Nucleus accumbens (tissue), 56 donors: Measurements from ENCODE around the gene MYO1D.
A peak's percentile ranks its signal among the peaks of the same experiment; 100 is the strongest.

Experiments
- DNase-seq, 56 donors: peaks; one replicate each; lab custom pipeline; 2025; lab: John Stamatoyannopoulos, UW

MYO1D gene

GRCh38 chr17:32786169-32786568, 90.8 kb downstream of the MYO1D start:
- no peak for DNase-seq

- DNase-seq: no peak
Observed at GRCh38 chr17:32784113-32784512, 92.8 kb downstream of the MYO1D start.

- DNase-seq: no peak
Observed at GRCh38 chr17:32783602-32784001, 93.3 kb downstream of the MYO1D start.

- no peak for DNase-seq
Observed at GRCh38 chr17:32780721-32781120, 96.2 kb downstream of the MYO1D start.

- DNase-seq: no peak
Observed at GRCh38 chr17:32777922-32778321, 99.0 kb downstream of the MYO1D start.

- no peak for DNase-seq
Observed at GRCh38 chr17:32777436-32777835, 99.5 kb downstream of the MYO1D start.

- DNase-seq: no peak
Observed at GRCh38 chr17:32774695-32775084, 102.2 kb downstream of the MYO1D start.

- DNase-seq: no peak
Observed at GRCh38 chr17:32773856-32774694, 102.8 kb downstream of the MYO1D start.

- DNase-seq: no peak
Observed at GRCh38 chr17:32772453-32773025, 104.4 kb downstream of the MYO1D start.

GRCh38 chr17:32771396-32771795, 105.5 kb downstream of the MYO1D start:
- no peak for DNase-seq

GRCh38 chr17:32769846-32770245, 107.1 kb downstream of the MYO1D start:
- no peak for DNase-seq

- DNase-seq: no peak
Observed at GRCh38 chr17:32763855-32764439, 113.0 kb downstream of the MYO1D start.

GRCh38 chr17:32759476-32759875, 117.4 kb downstream of the MYO1D start:
- DNase-seq: no peak

- no peak for DNase-seq
Observed at GRCh38 chr17:32757963-32758362, 119.0 kb downstream of the MYO1D start.

GRCh38 chr17:32756696-32757095, 120.2 kb downstream of the MYO1D start:
- DNase-seq: no peak

- peak in 20 of 56 donors; percentile 4 to 47 (median 17) for DNase-seq
Observed at GRCh38 chr17:32755045-32755805, 121.7 kb downstream of the MYO1D start.

GRCh38 chr17:32752934-32753333, 124.0 kb downstream of the MYO1D start:
- no peak for DNase-seq

GRCh38 chr17:32747856-32748255, 129.1 kb downstream of the MYO1D start:
- DNase-seq: no peak

- DNase-seq: no peak
Observed at GRCh38 chr17:32746698-32747097, 130.2 kb downstream of the MYO1D start.

- DNase-seq: no peak
Observed at GRCh38 chr17:32746280-32746679, 130.6 kb downstream of the MYO1D start.
